Neural progenitor cell (in vitro differentiated cells): ENCODE measurements around the gene MPRIP.

Source experiments
- EZH2phosphoT487 ChIP-seq: fragments of 200-600 bp; sonication (generic); IDR thresholded peaks from 2 replicates; pipeline ENCODE4 v1.6.1; 2017; ENCODE audit warnings: antibody characterized with exemption
- TF ChIP-seq, protein P1 (sequence below): fragments of 200-600 bp; sonication (generic); IDR thresholded peaks from 2 replicates; pipeline ENCODE4 v1.5.1; 2017; ENCODE audit warnings: antibody characterized with exemption, mild to moderate bottlenecking

DNA sequence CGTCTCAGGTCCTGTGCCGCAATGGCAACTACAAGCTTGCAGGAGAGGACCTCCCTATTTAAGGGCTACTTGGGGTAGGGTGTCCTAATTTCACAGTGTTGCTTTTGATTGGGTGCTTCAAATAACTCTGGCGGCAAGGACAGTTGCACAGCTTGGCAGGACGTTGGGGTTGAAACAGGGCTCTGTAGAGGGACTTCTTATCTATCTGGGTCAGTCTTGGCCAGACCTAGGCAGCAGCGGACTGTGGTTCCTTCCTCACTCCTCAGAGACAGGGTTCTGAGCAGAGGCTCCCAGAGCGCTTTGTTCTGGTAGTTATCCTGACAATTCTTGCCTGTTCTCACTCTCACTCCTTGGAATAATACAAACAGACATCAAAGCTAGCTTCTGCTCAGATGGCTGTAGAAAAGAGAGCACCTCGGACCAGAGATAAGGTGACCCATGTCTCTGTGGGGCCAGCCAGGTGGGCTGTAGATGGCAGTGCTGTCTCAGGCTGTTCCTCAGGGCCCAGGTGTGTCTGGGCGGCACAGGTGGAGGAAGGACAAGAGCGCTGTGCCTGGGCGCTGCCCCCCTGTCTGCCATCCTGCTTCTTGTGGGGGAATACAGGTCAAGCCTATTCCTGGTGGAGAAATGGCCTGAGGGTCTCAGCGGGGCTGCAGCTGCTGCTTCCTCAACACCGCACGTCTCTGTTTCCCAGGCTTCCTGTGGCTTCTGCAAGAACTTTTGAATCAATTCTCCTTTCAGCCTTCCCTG lies 102.8 kb downstream of the MPRIP start:
- TF ChIP-seq, protein P1, sequence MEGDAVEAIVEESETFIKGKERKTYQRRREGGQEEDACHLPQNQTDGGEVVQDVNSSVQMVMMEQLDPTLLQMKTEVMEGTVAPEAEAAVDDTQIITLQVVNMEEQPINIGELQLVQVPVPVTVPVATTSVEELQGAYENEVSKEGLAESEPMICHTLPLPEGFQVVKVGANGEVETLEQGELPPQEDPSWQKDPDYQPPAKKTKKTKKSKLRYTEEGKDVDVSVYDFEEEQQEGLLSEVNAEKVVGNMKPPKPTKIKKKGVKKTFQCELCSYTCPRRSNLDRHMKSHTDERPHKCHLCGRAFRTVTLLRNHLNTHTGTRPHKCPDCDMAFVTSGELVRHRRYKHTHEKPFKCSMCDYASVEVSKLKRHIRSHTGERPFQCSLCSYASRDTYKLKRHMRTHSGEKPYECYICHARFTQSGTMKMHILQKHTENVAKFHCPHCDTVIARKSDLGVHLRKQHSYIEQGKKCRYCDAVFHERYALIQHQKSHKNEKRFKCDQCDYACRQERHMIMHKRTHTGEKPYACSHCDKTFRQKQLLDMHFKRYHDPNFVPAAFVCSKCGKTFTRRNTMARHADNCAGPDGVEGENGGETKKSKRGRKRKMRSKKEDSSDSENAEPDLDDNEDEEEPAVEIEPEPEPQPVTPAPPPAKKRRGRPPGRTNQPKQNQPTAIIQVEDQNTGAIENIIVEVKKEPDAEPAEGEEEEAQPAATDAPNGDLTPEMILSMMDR, result no peak
- TF ChIP-seq EZH2phosphoT487, result no peak
